Measurements from ENCODE around the gene FGD1.
A peak's percentile ranks its signal among the peaks of the same experiment; 100 is the strongest.
"Not testable (repeated sequence)": the region's sequence is repeated elsewhere in the genome, so short reads cannot be mapped to it uniquely, and the experiment has no call there.

FGD1 gene

DNA sequence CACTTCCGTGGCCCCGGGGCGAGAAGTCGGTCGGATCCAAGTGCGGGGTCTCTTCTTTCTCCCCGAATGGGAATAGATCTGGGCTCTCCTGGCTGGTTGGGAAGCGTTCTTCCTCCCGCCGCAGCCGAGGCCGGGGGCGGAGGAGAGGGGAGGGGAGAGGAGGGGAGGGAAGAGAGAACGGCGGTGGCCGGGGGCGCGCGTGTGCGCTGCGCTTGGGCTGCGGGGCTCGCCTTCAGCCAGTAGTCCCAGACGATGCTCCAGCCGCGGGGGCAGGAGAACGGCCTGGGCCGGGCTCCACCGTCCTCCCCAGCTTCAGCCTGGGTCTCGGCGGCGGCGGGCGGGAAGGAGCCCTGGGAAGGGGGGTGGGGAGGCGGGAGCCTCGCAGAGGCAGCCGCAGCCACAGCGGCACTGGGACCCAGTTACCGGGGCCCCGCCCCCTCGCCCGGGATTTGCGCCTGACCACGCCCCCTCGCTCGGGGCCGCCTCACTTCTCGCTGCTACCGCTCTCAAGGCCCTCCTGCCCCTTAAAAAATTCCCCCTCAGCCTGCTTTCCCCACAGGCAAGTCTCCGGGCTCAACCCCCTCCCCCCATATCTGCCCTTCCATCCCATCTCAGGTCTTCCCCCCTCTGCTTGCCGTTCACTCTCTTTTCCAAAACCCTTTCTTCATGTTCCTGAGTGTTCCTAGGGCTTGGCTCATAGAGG, at the start of gene FGD1:
Gene FGD1 (minus strand): TSS at position 421 of the 703 bp plus-strand sequence. CDS start 802 bp downstream, outside the sequence.
- DNase-seq (ENCODE audit: low read depth in 3 of 3) = peak; percentile 1 to 41 (median 3)

DNA sequence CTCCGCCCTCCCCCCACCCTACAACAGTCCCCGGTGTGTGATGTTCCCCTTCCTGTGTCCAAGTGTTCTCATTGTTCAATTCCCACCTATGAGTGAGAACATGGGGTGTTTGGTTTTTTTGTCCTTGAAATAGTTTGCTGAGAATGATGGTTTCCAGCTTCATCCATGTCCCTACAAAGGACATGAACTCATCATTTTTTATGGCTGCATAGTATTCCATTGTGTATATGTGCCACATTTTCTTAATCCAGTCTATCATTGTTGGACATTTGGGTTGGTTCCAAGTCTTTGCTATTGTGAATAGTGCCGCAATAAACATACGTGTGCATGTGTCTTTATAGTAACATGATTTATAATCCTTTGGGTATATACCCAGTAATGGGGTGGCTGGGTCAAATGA, 46.2 kb upstream of the FGD1 start:
- not testable (repeated sequence) for DNase-seq (ENCODE audit: low read depth in 3 of 3)

DNA sequence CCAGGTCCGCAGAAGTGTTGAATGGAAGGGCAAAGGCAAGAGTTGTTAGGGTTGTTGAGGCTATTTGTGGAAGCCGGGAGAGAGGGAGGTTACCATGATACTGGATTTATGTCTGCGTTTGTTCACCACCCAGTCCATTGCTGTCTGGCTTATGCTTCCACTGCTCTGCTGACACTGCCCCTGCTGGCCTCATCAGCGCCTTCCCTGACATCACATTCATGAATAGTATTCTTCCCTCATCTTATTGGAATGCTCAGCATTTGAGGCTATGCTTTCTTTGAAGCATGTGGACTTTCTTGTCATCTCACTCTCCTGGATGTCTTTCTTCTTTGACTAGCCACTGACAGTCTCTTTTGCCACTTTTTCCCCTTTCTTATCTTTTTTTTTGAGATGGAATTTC, 44.3 kb upstream of the FGD1 start:
- no peak for DNase-seq (ENCODE audit: low read depth in 3 of 3)

DNA sequence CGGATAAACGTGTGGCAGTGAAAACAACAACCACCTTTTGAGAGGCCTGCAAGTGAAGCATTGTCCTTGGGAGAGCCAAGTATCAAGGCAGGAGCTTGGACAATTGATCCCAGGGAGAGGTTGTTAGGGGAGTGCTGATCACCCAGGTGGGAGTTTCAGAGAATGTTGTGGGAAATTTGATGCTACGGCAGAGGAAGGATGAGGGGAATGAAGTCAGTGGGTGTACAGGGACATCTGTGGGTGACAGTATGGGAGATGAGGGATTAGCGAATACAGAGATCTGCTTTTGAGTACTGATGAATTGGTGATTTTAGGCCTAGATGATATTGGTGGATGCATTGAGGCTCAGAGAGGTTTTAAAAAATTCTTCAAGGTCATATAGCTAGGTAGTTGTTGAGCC, 38.2 kb upstream of the FGD1 start:
- no peak for DNase-seq (ENCODE audit: low read depth in 3 of 3)

DNA sequence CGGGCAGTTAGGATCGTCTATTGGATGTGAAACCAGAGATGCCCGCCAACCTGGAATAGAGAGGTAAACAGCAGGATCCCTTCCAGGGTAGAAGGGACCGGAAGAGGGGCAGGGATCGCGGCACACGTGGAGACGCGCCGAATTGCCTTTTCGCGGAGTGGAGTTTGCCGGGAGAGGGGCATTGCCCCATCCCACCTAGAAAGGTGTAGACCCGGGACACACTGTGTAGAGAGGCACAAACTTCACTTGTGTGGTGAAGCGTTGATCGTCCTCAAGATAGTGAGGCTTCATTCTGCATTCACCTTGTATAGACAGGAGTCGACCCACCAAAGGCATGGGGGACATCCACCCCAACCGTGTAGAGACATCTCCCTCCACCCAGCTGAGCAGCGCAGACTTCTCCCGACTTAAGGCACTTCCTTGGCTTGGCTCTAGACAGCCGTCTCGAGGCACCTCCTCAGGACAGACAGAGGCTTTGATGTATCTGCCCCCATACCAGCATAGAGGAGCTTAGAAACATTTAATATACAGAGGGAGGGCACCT, 34.4 kb upstream of the FGD1 start:
- no peak for DNase-seq (ENCODE audit: low read depth in 3 of 3)

DNA sequence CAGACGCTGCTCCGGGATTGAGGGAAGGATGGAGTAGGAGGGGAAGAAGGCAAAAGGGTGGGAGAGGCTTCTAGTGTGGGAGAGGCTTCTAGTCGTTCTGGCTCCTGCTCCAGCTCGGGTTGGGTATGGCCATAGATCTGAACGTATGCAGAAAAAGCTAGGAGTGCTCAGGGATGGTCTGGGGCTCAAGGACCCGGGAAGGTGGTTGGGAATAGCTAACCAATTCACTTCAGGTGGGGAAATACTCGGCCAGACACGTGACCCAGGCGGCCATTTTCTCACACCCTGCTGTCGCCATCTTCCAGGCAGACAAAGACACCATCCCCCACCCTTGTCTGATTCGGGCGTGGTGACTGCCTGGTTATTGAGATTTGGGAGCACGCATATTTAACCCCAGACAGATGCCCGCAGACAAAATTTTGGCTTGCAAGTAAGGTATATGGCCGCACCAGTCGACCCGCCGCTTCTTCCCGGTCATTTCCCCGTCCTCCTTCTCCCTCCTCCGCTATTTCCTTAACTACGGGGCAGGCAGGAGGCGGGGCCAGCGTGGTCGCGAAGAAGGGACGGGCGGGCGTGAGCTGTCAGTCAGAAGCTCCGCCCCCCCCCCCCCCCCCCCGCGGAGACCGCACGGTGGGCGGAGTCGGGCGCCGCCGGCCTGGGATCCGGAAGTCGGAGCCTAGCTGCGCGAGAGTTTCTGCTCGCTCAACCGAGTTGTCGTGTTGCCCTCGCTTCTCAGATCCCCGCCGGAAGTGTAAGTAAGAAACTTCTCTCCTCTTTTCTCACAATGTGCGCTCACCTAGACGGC, 33.7 kb upstream of the FGD1 start, which contains the start of gene GNL3L:
Gene GNL3L (plus strand): TSS at position 668 of the 805 bp plus-strand sequence. CDS start 2,348 bp downstream, outside the sequence.
- peak; percentile 60 to 80 (median 64) for DNase-seq (ENCODE audit: low read depth in 3 of 3)

DNA sequence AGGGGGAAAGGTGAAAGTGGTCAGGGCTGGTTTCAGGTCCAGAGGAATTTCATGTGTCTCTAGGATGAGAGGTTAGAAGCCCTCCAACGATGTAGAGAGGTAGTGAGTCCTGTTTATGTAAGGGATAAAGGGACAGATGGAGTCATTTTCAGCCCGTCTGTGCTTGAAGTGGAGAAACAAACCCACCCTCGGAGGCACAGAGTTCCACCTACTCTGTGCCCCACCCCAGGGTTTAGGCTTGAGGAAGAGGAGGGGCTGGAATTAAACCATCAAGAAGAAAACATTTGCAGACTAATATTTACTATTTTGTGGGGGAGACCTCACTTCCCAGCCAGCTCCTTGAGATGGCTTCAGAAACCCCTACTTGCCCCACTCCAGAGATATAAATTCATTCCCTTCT, 33.1 kb upstream of the FGD1 start:
- no peak for DNase-seq (ENCODE audit: low read depth in 3 of 3)

DNA sequence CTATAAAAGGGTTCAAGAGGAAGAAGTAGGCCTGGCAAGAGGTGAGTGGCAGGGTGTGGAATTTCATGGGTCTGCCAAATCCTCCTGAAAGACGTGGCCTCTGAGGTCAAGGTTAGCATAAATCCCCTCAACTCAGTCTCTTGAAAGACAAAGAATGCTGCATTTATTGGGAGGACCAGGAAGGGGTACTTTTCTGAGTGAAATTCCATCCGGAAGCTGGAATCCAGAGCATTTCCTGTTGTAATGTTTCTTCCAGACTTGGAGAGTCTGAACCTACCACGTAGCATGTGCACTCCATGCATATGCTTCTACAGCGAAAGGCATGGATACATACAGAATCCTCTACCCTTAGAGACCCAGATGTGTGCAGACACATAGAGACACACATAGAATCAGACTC, 13.4 kb upstream of the FGD1 start:
- DNase-seq (ENCODE audit: low read depth in 3 of 3) = no peak

DNA sequence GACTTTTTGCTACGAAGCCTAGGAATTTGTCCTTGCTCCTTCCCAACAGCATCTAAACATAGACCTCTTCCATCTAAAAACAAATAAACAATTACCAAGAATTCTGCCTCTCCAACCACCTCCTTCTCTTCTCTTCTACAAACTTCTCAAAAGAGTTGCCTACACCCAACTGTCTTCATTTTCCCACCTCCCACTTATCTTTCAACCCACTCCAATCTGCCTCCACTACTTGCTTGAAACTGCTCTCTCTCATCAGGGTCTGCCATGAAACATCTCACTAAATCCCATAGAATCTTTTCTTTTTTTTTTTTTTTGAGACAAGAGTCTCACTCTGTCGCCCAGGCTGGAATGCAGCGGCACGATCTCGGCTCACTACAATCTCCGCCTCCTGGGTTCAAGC, 902 bp upstream of the FGD1 start:
- no peak for DNase-seq (ENCODE audit: low read depth in 3 of 3)

DNA sequence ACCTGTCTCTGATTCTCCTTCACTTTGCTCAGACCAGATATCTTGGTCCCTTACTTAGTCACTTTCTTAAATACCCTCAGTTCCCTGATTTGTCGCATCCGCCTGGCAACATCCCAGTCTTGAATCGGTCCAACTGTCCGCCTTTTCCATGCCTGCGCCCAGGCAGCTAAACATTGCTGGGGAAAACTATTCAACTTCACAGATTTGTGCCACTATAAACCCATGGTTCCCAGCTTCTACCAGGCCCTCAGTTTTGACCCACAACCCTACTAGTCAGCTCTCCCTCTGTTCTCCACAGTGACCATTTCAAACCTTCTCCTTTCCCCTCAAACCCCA, 451 bp upstream of the FGD1 start:
- DNase-seq (ENCODE audit: low read depth in 3 of 3) = no peak

DNA sequence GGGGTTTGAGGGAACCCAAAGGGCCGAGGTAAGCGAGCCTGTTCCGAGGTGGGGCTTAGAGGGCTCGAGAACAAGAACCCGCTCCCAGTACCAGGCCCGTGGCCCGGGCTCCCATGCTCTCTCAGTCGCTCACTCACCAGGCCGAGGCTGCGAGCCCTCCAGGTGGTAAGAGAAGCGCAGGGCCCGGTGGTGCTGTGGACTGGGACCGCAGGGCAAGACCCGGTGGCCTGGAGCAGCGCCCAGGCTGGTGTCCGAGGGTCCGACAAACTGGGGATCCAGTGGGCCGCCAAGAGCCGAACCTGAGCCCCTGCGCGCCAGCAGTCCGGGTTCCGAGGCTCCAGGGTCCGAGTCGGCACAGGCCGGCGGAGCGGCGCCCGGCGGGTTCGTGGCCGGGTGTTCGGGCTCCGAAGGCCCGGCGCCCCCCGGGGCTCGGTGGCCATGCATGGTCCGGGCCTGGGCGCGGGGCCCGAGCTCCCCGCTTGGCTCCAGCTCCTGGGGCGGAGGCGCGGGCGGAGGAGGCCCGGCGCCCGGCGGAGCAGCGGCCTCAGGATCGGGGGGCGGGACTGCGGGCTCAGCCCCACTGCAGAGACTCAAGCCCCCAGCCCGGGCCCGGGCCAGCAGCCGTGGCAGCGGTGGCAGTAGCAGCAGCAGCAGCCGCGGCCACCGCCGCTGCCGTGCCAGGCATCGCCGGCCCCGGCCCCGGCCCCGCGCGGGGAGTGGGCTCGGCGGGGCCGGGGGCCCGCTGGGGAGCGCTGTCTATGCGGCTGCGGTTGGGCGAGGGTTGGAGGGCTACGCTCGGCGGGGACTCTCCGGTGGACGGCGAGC, 833 bp downstream of the FGD1 start:
- no peak for DNase-seq (ENCODE audit: low read depth in 3 of 3)

DNA sequence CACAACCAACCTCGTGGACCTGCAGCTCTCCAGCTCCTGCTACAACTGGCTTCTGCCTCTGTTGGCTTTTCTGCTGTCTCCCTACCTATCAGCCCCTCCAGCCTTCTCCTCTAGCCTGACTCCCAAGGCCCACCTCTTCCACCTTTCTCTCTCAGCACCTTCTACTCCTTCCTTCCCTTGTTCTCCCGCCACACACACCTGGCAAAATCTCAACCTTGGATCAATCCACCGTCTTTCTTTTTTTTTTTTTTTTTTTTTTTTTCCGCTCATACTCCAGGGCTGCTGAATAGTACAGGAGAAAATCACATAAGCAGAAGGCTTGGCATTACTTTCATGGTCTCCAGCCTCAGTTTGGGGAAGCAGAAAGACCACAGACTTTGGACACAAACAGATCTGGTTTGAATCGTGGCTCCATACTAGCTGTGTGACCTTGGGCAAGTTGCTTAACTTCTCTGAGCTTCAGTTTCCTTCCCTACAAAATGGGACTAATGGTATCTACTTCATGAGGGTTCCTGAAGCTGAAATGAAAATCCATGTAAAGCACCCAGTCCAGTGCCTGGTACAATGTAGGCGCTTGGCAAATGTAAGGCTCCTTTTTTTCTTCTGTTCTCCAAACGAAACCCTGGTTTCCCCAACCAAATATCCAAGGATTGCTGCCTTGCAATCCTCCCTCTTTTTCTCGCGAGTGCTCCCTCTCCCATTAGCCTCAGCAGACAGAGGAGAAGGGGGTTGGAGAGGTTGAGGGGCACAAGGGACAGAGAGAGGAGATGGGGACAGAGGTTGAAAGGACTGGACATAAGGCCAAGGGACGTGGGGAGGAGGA, 1.7 kb downstream of the FGD1 start:
- no peak for DNase-seq (ENCODE audit: low read depth in 3 of 3)

DNA sequence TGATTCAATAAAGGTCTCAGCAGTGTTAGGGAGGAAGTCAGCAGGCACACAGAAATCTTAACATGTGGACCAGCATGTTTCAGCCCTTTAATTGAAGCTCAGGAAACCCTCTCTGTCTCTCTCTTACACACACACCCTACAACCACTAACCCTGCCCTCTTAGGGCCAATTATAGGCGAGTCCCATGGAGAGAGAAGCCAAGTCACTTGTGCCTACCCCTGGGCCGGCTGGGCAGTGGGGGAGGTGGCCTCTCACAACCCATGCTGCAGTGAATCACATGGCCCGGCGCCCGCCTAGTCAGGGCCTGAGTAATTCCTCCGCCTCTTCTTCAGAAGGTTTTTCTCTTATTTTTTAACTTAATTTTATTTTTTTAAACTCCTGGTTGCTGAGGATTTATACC, 3.7 kb downstream of the FGD1 start:
- no peak for DNase-seq (ENCODE audit: low read depth in 3 of 3)

DNA sequence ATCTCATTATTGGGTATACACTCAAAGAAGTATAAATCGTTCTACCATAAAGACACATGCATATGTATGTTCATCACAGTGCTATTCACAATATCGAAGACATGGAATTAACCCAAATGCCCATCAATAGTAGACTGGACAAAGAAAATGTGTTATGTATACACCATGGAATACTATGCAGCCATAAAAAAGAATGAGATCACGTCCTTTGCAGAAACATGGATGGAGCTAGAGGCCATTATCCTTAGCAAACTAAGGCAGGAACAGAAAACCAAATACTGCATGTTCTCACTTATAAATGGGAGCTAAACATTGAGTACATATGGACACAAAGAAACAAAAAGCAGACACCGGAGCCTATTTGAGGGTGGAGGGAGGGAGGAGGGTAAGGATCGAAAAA, 6.2 kb downstream of the FGD1 start:
- DNase-seq (ENCODE audit: low read depth in 3 of 3) = not testable (repeated sequence)

DNA sequence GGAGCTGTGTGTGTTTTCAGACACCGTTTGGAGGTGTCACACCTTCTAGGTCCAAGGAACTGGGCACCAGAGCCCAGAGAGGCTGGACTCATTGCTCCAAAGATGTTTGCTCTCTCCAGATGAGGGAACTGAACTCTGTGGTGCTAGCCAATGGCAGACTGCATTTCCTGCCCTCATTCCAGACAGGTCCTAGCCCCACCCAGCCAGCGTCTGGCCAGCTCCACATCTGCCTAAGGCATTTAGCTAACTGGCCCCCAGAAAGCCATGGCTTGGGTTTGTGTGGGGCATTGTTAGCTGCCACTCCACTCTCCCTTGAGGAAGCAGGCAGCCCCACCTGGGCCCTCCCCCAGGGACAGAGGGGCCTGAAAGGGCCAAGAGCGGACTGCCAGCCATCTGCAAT, 11.4 kb downstream of the FGD1 start:
- no peak for DNase-seq (ENCODE audit: low read depth in 3 of 3)

DNA sequence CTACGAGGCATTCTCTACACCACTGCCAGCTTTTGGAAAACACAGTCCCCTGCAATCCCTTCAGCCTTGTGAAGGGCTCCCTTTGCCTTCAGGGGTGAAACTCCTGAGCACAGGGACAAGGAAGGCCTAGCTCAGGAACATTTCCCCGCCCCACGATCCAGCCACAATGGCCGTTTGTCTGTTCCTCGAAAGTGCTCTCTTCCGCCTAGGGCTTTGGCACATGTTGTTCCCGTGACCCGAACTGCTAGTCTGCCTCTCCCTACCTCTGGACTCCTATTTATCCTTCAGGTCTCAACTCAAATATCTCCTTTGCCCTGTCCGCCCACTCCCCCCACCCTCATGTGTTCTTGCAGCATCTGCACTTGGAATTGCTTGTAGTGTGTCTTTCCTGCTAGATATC, 12.1 kb downstream of the FGD1 start:
- no peak for DNase-seq (ENCODE audit: low read depth in 3 of 3)

DNA sequence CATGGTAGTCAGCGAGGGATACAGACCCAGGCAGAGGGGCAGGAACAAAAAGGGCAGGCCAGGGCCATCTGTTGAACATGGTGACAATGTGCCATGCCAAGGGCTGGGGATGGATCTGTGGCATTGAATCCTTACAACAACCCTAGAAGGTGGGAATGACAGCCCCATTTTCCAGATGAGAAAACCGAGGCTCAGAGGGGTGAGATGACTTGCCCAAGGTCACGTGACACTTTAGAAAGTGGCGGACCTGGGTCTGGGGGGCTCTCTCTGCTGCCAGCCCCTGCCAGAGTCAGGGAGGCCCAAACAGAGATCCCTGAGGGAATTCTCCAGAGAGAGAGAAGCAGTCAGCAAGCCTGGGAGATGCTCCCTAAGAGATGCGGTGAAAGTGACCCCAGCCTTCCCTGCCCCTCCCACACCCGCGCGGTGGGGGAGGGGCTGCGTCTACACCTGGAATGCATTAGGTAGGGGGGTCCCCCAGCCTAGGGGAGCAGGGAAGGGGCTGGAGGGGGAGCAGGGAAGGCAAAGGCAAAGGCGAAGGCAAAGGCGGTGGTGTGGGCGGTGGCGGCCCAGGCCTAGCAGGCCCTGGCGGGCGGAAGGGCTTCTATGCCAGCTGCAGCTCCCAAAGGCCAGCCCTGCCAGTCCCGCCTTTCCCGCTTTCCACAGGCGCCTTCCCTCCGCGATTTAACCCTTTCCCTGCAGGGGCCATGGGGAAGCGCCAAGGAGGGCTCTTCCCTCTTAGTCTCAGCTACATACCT, 13.0 kb downstream of the FGD1 start:
- DNase-seq (ENCODE audit: low read depth in 3 of 3) = no peak

DNA sequence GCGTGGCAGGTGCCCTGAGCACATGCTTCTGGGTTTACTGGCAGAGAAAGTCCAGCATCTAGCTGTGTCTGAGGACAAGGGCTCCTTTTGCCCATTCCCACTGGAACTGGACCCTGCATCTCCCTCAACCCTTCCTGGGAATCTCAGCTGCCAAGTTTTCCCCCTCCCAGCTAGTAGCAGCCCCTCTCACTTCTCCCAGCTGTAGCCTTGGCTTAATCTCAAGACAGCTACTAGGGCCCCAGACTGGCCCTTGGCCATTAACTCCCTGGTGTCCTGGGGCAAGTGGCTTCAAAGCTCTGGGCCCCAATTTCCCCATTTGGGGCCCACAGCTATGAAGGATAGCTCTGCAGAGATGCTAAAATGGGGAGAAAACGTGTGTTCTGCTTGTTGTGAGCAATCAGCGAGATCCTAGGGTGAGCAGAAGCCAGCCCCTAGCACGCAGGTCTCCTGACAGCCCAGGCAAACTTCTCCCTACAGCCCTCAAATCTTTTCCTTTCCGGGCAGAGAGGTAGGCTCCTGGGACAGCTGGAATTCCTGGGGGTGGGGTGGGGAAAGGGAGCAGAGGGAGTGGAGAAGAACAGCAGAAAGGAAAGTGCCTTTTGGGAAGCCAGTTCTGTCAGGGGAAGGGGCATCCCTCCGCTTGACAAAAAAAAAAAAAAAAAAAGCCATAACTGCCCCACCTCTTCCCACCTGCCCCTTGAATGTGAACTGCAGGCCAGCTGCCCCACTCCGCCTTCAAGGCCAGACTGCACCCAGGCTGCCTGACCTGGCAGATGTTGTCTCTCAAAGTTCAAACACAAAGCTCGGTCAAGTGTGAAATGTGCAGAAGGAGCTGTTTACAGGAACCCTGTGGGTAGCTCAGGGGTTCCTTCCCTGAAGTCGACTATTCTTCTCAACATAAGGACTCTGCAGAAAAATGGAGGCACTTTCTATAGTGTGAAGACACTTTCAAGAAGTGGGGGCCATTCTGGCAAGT, 16.6 kb downstream of the FGD1 start:
- no peak for DNase-seq (ENCODE audit: low read depth in 3 of 3)

Data from stimulated activated CD4-positive, alpha-beta T cell treated with anti-CD3 and anti-CD28 coated beads, TNF-alpha, amount 100 ng/mL, for 24 hours (primary cell).